Uterus (tissue), 2 donors: ENCODE measurements around the gene DDX49.

Experiments
- POLR2A ChIP-seq, 2 donors: fragments of 450-650 bp; IDR thresholded peaks; one replicate each; pipeline ENCODE4 v1.6.1; 2016; ENCODE audit warnings: antibody characterized with exemption in 2 of 2, mild to moderate bottlenecking in 1 of 2, moderate library complexity in 1 of 2
- TF ChIP-seq, protein P1 (sequence below), 4 experiments: fragments of 200-600 bp in 2 of 4; fragments of 450-650 bp in 2 of 4; sonication (generic) in 2 of 4; IDR thresholded peaks; one replicate each; pipeline ENCODE4 v1.5.1; 2016 to 2019; ENCODE audit warnings: antibody characterized with exemption in 4 of 4, mild to moderate bottlenecking in 2 of 4, moderate library complexity in 1 of 4

DNA sequence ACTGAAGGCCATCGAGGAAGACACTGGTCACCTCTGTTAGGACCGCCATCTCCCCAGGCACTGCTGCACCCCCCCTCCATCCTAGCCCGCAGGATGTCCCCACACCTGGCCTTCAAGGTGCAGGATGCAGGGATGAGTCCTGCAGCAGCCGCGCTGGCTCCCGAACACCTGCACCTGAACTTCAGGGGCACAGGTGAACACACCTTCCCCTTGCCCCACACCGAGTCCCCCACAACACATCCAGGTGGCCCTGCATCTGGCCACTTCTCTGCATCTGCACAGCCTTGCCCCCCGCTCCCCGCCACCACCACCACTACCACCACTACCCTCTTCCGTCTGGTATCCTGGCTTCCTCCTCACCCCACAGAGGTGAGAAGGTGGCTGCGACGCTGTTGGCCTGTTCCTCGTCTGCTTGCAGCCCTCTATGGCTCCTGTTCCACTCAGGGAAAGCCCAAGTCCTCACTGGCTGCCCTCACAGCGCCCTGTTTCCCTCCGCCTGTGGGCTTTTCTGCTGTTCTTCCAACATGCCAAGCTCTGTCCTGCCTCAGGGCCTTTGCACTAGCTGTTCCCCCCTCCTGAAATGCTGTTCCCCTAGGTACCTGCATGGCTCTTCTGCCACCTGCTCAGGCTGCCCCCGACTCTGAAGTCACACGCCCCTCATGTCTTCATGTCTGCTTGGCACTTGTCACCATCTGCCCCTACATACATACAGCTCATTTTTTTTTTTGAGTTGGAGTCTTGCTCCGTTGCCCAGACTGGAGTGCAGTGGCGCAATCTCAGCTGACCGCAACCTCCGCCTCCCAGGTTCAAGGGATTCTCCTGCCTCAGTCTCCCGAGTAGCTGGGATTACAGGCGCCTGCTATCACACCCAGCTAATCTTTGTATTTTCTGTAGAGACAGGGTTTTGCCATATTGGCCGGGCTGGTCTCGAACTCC lies 22.2 kb upstream of the DDX49 start:
- TF ChIP-seq, protein P1, sequence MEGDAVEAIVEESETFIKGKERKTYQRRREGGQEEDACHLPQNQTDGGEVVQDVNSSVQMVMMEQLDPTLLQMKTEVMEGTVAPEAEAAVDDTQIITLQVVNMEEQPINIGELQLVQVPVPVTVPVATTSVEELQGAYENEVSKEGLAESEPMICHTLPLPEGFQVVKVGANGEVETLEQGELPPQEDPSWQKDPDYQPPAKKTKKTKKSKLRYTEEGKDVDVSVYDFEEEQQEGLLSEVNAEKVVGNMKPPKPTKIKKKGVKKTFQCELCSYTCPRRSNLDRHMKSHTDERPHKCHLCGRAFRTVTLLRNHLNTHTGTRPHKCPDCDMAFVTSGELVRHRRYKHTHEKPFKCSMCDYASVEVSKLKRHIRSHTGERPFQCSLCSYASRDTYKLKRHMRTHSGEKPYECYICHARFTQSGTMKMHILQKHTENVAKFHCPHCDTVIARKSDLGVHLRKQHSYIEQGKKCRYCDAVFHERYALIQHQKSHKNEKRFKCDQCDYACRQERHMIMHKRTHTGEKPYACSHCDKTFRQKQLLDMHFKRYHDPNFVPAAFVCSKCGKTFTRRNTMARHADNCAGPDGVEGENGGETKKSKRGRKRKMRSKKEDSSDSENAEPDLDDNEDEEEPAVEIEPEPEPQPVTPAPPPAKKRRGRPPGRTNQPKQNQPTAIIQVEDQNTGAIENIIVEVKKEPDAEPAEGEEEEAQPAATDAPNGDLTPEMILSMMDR (IDR thresholded peaks at IDR 0.05): no peak
- TF ChIP-seq POLR2A (IDR thresholded peaks at IDR 0.05): no peak
